Measurements from ENCODE around the gene FAIM2. TPM values are rescaled to one million over a fixed set of nuclear protein-coding genes. Genes with fewer than 3 reads are reported as not detected.
A peak's percentile ranks its signal among the peaks of the same experiment; 100 is the strongest.

FAIM2 gene
- total RNA-seq, 1 experiment from 2014 or later, result 0.22 TPM

DNA sequence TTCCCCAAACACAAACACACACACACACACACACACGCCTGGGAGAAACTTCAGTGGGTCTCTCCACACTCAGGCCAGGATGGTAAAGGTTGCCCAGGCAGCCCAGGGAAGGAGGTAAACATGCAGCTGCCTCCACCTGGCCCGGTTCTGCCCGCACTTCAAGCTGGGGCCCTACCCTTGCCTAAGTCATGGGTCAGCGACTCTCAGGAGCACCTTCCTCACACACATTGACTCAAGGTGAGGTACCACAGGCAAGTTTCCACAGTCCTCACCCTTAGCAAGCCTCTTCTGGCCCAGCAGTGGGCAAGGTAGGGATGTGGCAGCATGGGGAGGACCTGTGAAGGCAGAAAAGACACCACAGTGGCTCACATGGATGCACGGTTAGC, 14.1 kb upstream of the FAIM2 start (continued):
- no peak for TF ChIP-seq ZNF416 (CRISPR knock-in tag; IDR thresholded peaks at IDR 0.05)
- no peak for TF ChIP-seq SP1 (CRISPR knock-in tag; conservative IDR thresholded peaks at IDR 0.05)
- TF ChIP-seq, protein P1, sequence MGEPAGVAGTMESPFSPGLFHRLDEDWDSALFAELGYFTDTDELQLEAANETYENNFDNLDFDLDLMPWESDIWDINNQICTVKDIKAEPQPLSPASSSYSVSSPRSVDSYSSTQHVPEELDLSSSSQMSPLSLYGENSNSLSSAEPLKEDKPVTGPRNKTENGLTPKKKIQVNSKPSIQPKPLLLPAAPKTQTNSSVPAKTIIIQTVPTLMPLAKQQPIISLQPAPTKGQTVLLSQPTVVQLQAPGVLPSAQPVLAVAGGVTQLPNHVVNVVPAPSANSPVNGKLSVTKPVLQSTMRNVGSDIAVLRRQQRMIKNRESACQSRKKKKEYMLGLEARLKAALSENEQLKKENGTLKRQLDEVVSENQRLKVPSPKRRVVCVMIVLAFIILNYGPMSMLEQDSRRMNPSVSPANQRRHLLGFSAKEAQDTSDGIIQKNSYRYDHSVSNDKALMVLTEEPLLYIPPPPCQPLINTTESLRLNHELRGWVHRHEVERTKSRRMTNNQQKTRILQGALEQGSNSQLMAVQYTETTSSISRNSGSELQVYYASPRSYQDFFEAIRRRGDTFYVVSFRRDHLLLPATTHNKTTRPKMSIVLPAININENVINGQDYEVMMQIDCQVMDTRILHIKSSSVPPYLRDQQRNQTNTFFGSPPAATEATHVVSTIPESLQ (CRISPR knock-in tag; IDR thresholded peaks at IDR 0.05), result no peak
- no peak for TF ChIP-seq FOXJ3 (CRISPR knock-in tag; IDR thresholded peaks at IDR 0.05; ENCODE audit: borderline replicate concordance)
- TF ChIP-seq, protein P2, sequence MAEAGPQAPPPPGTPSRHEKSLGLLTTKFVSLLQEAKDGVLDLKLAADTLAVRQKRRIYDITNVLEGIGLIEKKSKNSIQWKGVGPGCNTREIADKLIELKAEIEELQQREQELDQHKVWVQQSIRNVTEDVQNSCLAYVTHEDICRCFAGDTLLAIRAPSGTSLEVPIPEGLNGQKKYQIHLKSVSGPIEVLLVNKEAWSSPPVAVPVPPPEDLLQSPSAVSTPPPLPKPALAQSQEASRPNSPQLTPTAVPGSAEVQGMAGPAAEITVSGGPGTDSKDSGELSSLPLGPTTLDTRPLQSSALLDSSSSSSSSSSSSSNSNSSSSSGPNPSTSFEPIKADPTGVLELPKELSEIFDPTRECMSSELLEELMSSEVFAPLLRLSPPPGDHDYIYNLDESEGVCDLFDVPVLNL (CRISPR knock-in tag; IDR thresholded peaks at IDR 0.05; ENCODE audit: borderline replicate concordance, low read depth), result no peak

DNA sequence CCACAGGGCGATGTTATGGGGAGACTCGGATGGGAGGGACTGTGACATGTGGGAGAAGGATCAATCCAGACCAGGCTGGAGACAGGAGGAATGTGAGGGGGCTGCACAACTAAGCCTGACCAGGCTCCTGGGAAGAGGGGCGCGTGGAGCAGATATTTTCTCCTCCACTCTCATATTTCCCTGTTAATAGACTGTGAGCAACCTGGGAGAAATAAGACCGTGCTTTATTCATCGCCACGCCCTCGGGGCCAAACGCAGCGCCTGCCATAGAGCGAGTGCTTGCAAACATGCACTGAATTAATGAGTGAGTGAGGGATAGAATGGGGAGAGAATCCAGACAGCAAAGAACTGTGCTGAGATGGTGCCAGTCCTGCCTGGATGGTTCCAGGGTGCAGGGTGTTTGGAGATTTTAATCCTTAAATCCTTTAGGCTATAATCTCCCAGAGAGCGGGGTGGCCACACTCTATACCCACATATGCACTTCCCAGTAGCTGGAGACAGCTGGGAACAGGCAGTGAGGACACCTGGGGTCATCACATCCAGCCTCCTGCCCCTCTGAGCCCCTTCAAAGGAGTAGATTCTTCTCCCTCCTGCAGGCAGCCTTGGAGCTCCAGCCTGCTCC, 13.6 kb upstream of the FAIM2 start:
- TF ChIP-seq, protein P3, sequence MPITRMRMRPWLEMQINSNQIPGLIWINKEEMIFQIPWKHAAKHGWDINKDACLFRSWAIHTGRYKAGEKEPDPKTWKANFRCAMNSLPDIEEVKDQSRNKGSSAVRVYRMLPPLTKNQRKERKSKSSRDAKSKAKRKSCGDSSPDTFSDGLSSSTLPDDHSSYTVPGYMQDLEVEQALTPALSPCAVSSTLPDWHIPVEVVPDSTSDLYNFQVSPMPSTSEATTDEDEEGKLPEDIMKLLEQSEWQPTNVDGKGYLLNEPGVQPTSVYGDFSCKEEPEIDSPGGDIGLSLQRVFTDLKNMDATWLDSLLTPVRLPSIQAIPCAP (CRISPR knock-in tag; IDR thresholded peaks at IDR 0.05), result no peak
- TF ChIP-seq ZNF219 (CRISPR knock-in tag; IDR thresholded peaks at IDR 0.05; ENCODE audit: borderline replicate concordance) (no peak), RELA (CRISPR knock-in tag; IDR thresholded peaks at IDR 0.05; ENCODE audit: borderline replicate concordance) (no peak), MYBL2 (CRISPR knock-in tag; IDR thresholded peaks at IDR 0.05) (no peak), PRRX2 (CRISPR knock-in tag; IDR thresholded peaks at IDR 0.05) (no peak), NFATC4 (CRISPR knock-in tag; IDR thresholded peaks at IDR 0.05) (no peak), TEAD1 (CRISPR knock-in tag; IDR thresholded peaks at IDR 0.05) (no peak)
- TF ChIP-seq, protein P4, sequence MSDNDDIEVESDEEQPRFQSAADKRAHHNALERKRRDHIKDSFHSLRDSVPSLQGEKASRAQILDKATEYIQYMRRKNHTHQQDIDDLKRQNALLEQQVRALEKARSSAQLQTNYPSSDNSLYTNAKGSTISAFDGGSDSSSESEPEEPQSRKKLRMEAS (CRISPR knock-in tag; IDR thresholded peaks at IDR 0.05), result no peak
- TF ChIP-seq, protein P5, sequence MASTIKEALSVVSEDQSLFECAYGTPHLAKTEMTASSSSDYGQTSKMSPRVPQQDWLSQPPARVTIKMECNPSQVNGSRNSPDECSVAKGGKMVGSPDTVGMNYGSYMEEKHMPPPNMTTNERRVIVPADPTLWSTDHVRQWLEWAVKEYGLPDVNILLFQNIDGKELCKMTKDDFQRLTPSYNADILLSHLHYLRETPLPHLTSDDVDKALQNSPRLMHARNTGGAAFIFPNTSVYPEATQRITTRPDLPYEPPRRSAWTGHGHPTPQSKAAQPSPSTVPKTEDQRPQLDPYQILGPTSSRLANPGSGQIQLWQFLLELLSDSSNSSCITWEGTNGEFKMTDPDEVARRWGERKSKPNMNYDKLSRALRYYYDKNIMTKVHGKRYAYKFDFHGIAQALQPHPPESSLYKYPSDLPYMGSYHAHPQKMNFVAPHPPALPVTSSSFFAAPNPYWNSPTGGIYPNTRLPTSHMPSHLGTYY (CRISPR knock-in tag; IDR thresholded peaks at IDR 0.05), result no peak
- TF ChIP-seq, protein P6, sequence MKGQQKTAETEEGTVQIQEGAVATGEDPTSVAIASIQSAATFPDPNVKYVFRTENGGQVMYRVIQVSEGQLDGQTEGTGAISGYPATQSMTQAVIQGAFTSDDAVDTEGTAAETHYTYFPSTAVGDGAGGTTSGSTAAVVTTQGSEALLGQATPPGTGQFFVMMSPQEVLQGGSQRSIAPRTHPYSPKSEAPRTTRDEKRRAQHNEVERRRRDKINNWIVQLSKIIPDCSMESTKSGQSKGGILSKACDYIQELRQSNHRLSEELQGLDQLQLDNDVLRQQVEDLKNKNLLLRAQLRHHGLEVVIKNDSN (CRISPR knock-in tag; IDR thresholded peaks at IDR 0.05), result no peak
- DNase-seq (ENCODE audit: low spot score) (no peak), ATAC-seq (no peak)
- ChIA-PET POLR2A (no interaction called here), CTCF (interaction anchor here (1.8 kb wide), 1 partner anchor 28 kb away, joined by 12 read pairs; no protein-coding TSS in a partner anchor)
- Mint-ChIP-seq H3K27ac (peak overlapping the region; percentile 29; the same call in 1 of the 2 replicates), H3K27me3 (ENCODE audit: low read depth) (no peaks in the 10 kb centered on the region; the same call in 1 of the 2 replicates), H3K4me3 (no peak overlapping the region), H3K4me1 (peaks cover 6% of the 10 kb centered on the region), H3K9me3 (no peaks in the 10 kb centered on the region), H3K36me3 (no peaks in the 10 kb centered on the region)

DNA sequence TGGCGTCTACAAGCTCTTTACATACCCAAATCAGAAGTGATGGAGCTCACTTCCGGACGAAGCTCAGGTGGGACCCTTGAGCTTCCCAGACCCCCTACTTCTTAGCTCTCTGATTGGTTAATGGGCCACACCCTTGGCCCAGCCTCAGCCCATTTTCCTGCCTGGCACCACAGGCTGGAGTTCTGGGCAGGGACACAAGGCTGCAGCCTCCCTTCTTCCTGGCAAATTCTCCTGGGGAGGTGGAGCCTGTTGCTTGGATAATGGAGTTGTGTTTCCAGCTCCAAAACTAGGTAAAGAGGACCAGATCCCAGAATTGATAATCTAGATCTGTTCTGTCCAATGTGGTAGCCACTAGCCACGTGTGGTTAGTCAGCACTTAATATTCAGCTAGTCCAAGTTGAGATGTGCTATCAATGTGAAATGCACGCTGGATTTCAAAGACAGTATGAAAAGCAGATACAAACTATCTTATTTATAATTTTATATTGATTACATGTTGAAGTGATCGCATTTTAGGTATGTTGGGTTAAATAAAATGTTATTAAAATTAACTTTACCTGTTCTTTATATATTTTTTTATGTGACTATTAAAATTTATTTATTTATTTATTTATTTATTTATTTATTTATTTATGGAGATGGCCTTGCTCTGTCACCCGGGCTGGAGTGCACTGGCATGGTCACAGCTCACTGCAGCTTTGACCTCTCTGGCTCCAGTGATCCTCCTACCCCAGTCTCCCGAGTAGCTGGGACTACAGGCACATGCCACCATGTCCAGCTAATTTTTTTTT, 12.6 kb upstream of the FAIM2 start:
- POLR2A ChIA-PET, result interaction anchor here (0.5 to 0.7 kb wide), 4 partner anchors 48 to 1060 kb away, joined by 3 to 7 read pairs (median 4); no protein-coding TSS in a partner anchor
- Mint-ChIP-seq H3K27ac (no peak overlapping the region), H3K36me3 (no peaks in the 10 kb centered on the region), H3K27me3 (ENCODE audit: low read depth) (no peaks in the 10 kb centered on the region; the same call in 1 of the 2 replicates), H3K9me3 (no peaks in the 10 kb centered on the region), H3K4me3 (no peak overlapping the region), H3K4me1 (peaks cover 10% of the 10 kb centered on the region)
- DNase-seq (ENCODE audit: low spot score) (no peak), ATAC-seq (no peak)
- CTCF ChIA-PET, result interaction anchor here (0.7 to 1.8 kb wide), 3 partner anchors 29 to 175 kb away, joined by 3 to 12 read pairs (median 5); partner anchors contain the start of gene TMBIM6
- TF ChIP-seq, protein P7, sequence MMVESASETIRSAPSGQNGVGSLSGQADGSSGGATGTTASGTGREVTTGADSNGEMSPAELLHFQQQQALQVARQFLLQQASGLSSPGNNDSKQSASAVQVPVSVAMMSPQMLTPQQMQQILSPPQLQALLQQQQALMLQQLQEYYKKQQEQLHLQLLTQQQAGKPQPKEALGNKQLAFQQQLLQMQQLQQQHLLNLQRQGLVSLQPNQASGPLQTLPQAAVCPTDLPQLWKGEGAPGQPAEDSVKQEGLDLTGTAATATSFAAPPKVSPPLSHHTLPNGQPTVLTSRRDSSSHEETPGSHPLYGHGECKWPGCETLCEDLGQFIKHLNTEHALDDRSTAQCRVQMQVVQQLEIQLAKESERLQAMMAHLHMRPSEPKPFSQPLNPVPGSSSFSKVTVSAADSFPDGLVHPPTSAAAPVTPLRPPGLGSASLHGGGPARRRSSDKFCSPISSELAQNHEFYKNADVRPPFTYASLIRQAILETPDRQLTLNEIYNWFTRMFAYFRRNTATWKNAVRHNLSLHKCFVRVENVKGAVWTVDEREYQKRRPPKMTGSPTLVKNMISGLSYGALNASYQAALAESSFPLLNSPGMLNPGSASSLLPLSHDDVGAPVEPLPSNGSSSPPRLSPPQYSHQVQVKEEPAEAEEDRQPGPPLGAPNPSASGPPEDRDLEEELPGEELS (CRISPR knock-in tag; IDR thresholded peaks at IDR 0.05), result no peak
- peak; percentile 79 for TF ChIP-seq HMGA2 (CRISPR knock-in tag; IDR thresholded peaks at IDR 0.05)
